ENCODE measurements around the gene SLC6A17.
A peak's percentile ranks its signal among the peaks of the same experiment; 100 is the strongest.

Gene SLC6A17

GRCh38 chr1:110205156-110205555 lies 54.9 kb downstream of the SLC6A17 start:
- DNase-seq (ENCODE audit: low spot score), result no peak

- DNase-seq (ENCODE audit: low spot score), result peak; percentile 35
Measured at GRCh38 chr1:110205591-110206155, 55.4 kb downstream of the SLC6A17 start.

- no peak for DNase-seq (ENCODE audit: low spot score)
Measured at GRCh38 chr1:110206261-110206920, 56.1 kb downstream of the SLC6A17 start.

DNA sequence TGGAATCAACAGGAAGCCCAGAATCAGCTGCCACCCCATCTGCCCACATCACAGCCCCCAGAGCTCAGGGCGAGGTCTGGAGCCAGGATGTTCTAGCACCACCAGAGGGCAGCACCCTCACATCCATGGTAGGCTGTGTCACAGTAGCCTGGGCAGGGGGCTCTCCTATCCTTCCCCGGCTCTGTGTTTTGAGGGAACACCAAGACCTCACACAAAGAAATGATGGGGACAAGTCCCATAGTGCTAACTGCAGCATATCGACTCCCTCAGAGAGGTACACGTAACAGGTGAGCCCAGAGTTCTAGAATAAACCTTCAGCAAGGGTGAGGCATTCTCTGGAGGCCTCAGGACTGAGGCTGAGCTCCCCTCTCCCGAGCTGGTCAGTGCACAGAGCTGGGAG lies 57.5 kb downstream of the SLC6A17 start:
- peak; percentile 35 for DNase-seq (ENCODE audit: low spot score)

DNA sequence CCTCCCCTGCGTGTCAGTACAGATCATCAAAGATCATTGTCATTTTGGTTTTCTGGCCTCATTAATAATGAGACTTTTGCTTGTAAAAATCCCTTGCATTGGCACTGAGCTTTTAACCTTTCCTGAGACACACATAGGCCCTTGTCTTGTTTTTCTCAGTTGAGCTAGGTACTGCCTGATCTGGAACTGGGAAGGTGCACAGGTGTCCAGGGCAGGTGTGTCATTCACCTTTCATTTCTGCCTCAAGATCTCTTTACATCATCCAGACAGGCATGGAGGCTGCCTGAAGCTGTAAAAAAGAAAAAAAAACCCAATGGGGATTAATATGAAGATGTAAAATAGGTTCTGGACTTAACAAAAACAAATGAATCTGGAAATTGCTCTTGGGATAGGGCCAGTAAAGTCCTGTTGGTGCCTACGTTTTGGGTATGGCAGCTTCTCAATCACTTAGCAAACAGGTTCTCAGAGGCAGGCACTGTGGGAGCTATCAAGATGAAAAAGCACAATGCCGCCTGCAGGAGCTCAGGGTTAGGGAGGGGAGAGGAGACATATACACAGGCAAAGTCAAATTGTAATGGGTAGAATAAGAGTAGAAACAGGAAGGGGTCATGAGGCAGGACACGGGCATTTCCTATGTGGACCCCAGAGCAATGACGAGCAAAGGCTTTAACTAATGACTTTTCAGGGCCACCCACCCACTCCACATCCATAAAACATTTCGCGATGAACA lies 58.8 kb downstream of the SLC6A17 start:
- no peak for DNase-seq (ENCODE audit: low spot score)

DNA sequence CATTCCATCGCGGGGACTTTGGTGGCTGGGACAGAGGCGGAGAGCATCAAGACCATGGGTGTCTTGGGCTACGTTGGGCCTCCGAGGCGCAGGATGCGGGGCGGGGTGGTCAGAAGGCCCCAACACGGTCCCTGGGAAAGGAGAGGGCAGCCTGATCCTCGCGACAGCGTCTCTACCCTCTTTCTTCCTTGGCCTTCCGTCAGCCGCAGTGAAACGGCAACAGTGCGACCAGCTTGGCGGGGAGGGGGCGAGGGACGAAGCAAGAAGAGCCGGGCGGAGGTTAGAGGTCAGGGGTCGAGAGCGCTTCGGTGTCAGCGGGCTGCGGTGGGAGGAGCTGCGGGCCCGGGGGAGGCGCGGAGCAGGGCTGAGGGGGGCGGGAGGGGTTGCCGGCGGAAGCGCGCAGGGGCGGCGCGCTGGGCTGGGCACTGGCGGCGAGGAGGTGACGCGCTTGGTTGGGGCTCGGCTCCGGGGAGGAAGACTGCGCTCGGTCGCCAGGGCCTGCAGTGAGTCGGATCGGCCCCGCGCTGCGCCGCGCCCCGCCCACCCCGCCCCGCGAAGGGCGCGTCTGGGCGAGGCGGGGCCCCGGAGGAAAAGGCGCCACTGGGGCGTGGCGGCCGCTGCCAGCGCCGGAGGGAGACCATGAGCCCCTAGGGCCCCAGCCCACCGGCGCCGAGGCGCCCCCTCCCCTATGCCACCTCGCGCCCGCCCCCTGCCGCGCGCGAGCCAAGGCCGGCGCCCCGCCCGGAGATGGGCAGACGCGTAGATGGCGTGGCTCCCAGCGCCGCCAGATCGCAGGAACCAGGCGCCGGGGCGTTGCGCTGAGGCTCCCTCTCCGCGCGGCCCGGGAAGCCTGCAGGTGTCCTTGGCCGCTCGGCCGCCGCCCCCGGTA lies 59.7 kb downstream of the SLC6A17 start, which contains the start of gene KCNC4:
Gene KCNC4 (plus strand): TSS at position 600 of the 889 bp plus-strand sequence. CDS start 1,186 bp downstream, outside the sequence.
- DNase-seq (ENCODE audit: low spot score), result peak; percentile 65

GRCh38 chr1:110210604-110211495 lies 60.6 kb downstream of the SLC6A17 start:
- DNase-seq (ENCODE audit: low spot score), result no peak

- no peak for DNase-seq (ENCODE audit: low spot score)
Measured at GRCh38 chr1:110211496-110212168, 61.3 kb downstream of the SLC6A17 start.

DNA sequence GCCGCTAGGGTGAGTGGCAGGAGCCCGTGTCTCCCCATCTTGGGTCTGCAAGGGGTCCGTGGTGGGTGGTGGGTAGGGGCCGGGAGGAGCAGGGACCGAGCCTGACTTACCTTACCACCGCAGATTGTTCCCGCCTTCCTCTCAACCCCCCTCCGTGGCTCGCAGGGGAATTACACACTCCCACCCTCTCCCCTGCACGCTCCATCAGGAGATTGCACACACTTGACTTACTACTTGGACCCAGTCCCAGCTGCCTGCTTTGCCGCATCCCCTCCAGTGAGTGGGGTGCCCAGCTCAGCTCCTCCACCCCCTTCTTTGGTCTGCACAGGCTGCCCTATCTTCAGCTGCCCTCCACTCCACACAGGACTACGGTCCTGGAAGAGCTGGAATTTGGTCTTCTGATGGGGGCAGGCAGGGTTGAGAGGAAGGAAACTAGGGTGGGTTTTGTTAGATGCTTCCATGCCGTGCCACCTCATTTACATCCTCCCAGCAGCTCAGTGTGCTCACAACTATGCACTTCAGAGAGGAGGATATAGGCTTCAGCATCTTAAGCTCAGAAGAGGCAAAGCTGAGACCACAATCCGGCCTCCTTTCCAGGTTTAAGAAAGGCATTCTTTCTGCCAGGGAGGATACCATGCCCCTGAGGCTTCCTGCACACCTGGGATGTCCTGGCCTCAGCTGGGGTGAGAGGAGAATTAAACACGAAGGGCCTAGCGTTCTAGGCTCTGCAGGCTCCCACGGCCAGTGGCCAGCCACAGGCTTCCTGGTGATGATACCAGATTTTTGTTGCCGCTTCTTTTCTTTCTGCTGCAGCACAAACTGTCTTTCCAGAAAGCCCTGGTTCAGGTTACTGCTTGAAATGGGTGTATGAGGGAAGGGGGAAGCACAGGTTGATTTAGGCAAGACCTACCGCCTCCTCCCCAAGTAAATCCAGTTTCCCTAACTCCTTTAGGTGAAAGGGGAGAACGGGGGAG lies 62.2 kb downstream of the SLC6A17 start:
- no peak for DNase-seq (ENCODE audit: low spot score)

GRCh38 chr1:110213143-110213540 lies 62.8 kb downstream of the SLC6A17 start:
- no peak for DNase-seq (ENCODE audit: low spot score)

DNA sequence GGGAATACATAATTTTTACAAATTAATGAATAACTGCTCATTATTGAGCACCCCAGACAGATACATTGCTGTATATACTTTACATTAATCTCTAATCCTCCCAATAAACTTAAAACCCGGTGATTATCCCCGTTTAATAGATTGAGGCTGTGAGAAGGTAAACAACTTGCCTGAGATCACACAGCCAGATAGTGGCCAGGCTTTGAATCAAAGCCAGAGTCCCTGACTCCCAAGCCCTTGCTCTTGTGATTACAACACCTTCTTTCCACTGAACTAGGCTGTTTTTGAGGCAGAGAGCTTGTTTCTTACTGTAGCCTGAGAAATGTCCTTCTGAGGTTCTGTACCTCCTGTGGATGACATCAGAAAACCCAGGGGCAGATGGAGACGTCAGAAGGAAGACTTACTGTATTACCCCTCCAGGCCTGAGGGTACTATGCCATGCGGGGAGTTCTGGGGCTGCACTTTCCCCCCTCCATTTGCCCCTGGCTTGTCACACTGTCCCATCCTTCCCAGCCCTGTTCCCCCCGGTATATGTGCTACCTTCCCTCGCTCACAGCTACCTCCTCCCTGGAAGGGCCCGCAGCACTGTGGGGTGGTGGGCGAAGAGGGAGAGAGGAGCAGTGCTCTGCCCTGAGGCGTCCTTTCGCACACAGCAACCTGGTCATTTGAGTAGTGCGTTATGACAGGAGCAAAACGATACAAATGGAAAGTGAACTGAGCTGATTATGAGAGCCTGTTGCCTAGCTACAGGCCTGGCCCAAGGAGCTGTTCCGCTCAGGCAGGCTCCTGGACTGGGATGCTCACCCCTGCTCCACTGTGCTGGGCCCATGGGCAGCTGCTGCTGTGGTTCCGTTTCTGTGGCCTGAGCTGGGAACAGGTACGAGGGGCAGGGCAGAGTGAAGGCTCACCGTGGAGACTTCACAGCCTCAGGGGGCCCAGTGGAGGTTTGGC lies 64.4 kb downstream of the SLC6A17 start:
- no peak for DNase-seq (ENCODE audit: low spot score)

DNA sequence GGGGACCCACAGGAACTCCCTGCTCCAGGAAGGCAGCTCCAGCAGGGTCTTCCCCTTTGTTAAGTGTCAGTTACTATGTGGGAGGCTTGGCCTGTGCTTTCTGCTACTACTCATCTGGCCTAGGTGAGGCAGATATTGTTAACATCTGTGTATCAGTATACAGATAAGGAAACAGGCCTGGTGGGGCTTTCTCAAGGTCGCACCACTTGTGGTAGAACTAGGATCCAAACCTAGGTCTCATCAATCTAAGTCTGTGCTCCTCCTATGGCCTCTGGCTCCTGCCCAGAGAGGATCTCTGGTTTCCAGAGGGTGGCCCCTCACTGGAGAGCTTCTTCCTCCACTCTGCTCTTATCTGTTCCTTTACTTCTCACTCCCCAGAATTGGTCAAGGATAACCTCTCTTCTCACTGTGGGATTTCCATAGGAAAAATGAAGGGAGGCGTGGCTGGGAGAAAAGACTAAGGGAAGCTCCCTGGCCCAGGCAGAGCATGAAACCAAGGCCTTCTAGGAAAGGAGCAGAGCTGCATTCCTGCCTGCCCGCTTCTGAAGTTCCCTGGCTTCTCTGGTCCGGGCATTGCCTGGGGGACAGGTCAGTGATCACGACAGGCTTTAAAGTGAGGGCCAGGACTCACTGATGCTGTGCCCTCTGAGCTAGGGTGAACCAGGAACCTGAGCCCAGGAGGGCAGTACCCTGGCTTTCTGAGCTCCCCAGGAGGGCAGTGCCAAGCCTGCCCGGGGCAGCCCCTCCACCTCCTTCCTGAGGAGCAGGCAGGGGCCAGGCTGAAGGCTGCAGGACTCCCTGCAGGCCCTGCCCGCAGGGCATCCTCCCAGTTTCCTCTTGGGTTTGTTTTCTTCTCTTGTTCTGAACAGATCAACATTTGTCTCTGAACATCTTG lies 65.6 kb downstream of the SLC6A17 start:
- DNase-seq (ENCODE audit: low spot score), result no peak

GRCh38 chr1:110216844-110217444 lies 66.7 kb downstream of the SLC6A17 start:
- no peak for DNase-seq (ENCODE audit: low spot score)

DNA sequence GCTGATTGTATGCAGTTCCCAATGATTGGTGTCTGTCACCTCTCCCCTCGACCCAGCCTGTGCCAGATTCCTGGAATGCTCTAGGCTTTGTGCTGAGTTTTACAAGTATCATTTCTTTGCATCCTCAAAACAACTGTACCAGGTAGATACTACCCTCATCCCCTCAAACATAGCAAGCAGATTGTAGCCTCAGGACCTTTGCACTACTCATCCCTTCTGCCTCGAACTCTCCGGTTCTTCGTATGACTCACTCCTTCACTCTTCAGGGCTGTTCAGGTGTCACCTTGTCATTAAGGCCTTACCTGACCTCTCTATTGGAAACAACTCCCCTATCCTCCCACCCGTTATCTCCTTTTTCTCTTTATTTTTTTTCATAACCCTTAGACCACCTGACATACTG lies 67.8 kb downstream of the SLC6A17 start:
- DNase-seq (ENCODE audit: low spot score), result no peak

GRCh38 chr1:110218739-110219138 lies 68.4 kb downstream of the SLC6A17 start:
- no peak for DNase-seq (ENCODE audit: low spot score)

GRCh38 chr1:110220324-110220723 lies 70.0 kb downstream of the SLC6A17 start:
- DNase-seq (ENCODE audit: low spot score), result no peak

DNA sequence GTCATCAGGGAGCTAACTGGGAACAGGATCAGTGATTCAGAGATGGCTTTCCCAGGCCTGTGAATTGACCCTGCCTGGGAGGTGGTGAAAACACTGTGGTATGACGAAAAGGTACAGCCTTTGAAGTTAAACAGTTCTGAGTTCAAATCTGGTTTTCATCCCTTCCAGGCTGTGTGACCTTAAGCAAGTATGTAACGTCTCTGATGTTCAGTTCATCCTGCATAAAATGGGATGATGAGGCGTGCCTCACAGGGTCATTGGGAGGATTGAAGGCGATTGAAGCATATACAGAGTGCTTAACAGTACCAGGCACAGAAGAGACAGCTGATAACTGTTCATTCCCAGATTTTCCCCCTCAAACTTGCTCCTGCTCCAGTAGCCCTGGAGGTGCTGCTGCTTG lies 70.8 kb downstream of the SLC6A17 start:
- DNase-seq (ENCODE audit: low spot score), result no peak
